GM20000 (cell line): Measurements from ENCODE around the gene TMEM82.

Experiments used
- DNase-seq: peaks from one replicate; pipeline ENCODE4 v3.0.0; 2012; ENCODE audit warnings: low spot score
- TF ChIP-seq, protein P1 (sequence below): IDR thresholded peaks from 2 replicates; pipeline ENCODE4 v1.5.1; 2012; ENCODE audit warnings: mild to moderate bottlenecking, control low read depth; ENCODE audit errors: extremely low read depth, missing control alignments

TMEM82 gene

DNA sequence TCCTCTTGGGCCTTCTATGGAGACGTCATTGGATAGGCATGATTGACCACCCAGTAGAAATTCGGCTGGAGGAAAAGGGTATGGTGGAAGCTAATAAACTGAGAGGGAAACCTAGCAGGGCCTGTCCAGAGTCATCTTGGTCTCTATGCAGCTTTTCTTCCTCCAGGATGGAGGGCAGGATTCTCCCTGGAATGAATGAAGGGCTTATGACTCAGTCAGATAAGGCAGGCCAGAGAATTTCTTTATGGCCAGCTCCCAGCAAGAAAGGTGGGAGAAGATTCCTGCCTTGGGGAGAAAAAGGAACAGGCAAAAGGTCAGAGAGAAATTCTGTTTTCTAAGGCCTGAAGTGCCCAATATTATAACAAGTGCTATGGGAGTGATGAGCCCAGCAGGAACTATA lies 33.4 kb downstream of the TMEM82 start:
- TF ChIP-seq, protein P1, sequence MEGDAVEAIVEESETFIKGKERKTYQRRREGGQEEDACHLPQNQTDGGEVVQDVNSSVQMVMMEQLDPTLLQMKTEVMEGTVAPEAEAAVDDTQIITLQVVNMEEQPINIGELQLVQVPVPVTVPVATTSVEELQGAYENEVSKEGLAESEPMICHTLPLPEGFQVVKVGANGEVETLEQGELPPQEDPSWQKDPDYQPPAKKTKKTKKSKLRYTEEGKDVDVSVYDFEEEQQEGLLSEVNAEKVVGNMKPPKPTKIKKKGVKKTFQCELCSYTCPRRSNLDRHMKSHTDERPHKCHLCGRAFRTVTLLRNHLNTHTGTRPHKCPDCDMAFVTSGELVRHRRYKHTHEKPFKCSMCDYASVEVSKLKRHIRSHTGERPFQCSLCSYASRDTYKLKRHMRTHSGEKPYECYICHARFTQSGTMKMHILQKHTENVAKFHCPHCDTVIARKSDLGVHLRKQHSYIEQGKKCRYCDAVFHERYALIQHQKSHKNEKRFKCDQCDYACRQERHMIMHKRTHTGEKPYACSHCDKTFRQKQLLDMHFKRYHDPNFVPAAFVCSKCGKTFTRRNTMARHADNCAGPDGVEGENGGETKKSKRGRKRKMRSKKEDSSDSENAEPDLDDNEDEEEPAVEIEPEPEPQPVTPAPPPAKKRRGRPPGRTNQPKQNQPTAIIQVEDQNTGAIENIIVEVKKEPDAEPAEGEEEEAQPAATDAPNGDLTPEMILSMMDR: no peak
- no peak for DNase-seq

DNA sequence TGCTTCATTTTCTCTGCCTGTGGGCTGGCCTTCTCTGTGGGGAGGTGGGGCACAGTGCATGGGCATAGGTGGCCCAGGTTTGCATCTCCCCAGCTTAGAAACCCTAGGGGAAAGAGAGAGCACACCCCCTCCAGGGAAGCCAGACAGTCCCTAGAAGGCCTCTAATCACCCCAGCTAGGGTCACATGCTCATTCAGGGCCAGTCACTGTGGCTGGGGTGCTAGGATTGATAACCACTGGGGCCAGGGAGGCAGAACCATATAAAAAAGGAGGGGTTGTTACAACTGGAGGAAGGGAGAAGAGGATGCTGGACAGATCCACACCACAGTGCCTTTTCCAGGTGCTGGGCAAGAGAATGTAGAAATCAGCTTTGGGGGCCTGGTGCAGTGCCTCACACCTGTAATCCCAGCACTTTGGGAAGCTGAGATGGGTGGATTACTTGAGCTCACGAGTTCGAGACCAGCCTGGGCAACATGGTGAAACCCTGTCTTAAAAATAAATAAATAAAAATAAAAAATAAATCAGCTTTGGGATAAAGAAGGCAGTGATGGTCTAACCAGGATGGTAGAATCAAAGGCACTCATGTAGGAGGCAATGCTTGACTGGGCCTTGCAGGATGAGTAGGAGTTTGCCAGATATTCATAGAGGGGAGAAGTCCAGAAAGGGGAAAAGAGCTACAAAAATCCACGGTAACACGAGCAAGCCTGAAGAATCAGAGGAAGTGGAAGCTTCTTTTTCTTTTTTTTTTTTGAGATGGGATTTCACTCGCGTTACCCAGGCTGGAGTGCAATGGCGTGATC lies 35.8 kb downstream of the TMEM82 start:
- DNase-seq: no peak
- TF ChIP-seq, protein P1: no peak

DNA sequence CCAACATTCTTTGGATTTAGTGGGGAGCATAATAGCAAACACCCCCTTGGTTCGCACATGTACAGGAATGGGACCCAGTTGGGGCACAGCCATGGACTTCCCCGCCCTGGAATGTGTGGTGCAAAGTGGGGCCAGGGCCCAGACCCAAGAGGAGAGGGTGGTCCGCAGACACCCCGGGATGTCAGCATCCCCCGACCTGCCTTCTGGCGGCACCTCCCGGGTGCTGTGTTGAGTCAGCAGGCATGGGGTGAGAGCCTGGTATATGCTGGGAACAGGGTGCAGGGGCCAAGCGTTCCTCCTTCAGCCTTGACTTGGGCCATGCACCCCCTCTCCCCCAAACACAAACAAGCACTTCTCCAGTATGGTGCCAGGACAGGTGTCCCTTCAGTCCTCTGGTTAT lies 43.4 kb downstream of the TMEM82 start:
- DNase-seq: no peak
- TF ChIP-seq, protein P1: no peak

DNA sequence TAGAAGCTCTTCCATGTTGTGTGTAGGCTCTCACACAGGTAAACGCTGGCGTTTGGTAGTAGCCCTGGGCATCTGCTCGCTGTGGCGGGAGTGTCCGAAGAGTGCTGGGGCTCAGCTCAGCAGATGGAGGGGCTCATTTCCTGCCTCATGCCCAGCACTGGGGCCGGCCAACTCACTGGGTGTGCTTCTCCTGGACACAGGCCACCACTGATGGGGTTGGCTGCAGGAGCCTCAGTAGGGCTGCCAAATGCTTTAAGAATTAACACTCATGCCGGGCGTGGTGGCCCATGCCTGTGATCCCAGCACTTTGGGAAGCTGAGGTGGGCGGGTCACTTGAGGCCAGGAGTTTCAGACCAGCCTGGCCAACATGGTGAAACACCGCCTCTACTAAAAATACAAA lies 44.3 kb downstream of the TMEM82 start:
- TF ChIP-seq, protein P1: no peak
- DNase-seq: no peak

DNA sequence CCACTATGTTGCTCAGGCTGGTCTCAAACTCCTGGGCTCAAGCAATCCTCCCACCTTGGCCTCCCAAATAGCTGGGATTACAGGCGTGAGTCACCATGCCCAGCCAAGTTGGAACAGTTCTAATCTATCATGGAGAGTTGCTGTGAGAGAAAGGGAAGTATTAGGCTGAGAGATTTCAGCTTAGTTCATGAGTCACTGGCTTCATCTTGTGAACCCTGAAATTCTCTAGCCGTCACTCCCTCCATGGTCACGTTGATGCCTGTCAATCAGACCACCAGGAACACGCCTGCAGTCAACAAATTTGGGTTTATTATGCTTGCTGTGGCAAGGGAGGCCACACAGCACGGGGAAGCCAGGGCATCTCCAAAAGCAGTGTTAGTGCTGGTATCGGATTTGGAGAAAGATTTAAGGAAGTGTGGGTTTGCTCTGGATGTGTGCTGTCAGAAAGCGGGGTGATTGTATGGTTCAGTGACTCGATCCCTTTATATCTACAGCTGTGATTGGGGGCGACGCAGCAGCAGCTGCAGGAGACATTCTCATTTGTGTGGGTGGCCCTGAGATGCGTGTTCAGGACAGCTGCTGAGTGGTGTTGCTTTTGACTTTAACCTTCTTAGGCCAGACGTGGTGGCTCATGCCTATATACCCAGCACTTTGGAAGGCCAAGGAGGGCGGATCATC lies 46.5 kb downstream of the TMEM82 start:
- DNase-seq: no peak
- TF ChIP-seq, protein P1: no peak

DNA sequence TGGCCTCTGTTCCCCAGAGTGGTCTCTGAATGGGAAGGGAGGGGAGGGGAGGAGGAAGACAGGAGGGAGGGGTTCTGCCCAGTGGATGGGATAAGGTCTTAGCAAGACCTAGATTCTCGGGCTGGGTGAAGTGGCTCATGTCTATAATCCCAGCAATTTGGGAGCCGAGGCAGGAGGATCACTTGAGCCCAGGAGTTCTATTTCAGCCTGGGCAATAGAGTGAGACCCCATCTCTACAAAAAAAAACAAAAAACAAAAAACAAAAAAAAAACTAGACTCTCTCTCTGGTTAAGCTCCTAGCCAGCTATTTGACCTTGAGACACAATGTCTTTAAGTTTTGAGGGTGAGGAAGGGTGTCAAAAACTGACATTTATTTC lies 53.8 kb downstream of the TMEM82 start:
- TF ChIP-seq, protein P1: no peak
- DNase-seq: no peak
